Chondrocyte (in vitro differentiated cells): ENCODE measurements around the gene OSBPL8. TPM values are rescaled to one million over a fixed set of nuclear protein-coding genes. Genes with fewer than 3 reads are reported as not detected.

Source experiments
- DNase-seq: peaks from one replicate; pipeline ENCODE4 v3.0.0; 2021; ENCODE audit warnings: mixed read lengths, low spot score
- H3K27ac Mint-ChIP-seq: one replicate; pipeline ENCODE4 v1.8.0; 2021; ENCODE audit warnings: mild to moderate bottlenecking, moderate library complexity, mixed read lengths; ENCODE audit not compliant: unreplicated experiment
- H3K27me3 Mint-ChIP-seq: 2 replicates; pipeline ENCODE4 v1.8.0; 2021; ENCODE audit warnings: low read depth, mixed read lengths
- H3K36me3 Mint-ChIP-seq: 2 replicates; pipeline ENCODE4 v1.8.0; 2021; ENCODE audit warnings: low read depth, mixed read lengths
- H3K4me1 Mint-ChIP-seq: 2 replicates; pipeline ENCODE4 v1.8.0; 2021; ENCODE audit warnings: low read depth, mild to moderate bottlenecking, mixed read lengths
- H3K4me3 Mint-ChIP-seq: one replicate; pipeline ENCODE4 v1.8.0; 2021; ENCODE audit warnings: mild to moderate bottlenecking, moderate library complexity, mixed read lengths; ENCODE audit not compliant: unreplicated experiment
- H3K9me3 Mint-ChIP-seq: 2 replicates; pipeline ENCODE4 v1.8.0; 2021; ENCODE audit warnings: low read depth, mixed read lengths
- total RNA-seq: library from RNA; stranded (reverse); gene quantifications from 3 replicates; pipeline ENCODE4 v1.2.1, GENCODE V29; 2021
- TF ChIP-seq, protein P1 (sequence below): fragments of 200-600 bp; sonication (generic); IDR thresholded peaks from 2 replicates; pipeline ENCODE4 v1.5.0; 2021; ENCODE audit warnings: antibody characterized with exemption, mild to moderate bottlenecking, moderate library complexity

OSBPL8 gene
- total RNA-seq, 1 donor from 2014 or later: 105 TPM

DNA sequence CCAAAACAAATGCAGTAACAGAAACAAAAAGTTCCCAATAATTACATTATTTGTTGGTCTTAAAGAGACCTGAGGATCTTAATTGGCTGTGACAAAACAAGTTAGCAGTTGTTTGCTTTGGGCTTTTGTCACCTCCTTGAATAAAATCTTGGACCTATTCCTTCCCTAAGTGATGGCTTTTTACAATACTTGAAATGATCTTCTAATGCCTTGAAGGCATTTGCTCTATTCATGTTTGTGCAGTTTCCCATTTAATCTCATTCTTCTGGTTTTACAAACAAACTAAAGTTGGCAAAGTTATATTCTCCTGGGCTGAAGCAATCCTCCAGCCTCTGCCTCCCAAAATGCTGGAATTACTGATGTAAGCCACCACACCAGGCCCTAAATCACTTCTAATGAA is 98.8 kb downstream of the OSBPL8 start:
- Mint-ChIP-seq H3K9me3 (no peaks in the 10 kb centered on the region), H3K27ac (peak overlapping the region; percentile 25), H3K36me3 (no peaks in the 10 kb centered on the region), H3K4me1 (peaks cover 36% of the 10 kb centered on the region), H3K27me3 (no peaks in the 10 kb centered on the region), H3K4me3 (no peak overlapping the region)
- TF ChIP-seq, protein P1, sequence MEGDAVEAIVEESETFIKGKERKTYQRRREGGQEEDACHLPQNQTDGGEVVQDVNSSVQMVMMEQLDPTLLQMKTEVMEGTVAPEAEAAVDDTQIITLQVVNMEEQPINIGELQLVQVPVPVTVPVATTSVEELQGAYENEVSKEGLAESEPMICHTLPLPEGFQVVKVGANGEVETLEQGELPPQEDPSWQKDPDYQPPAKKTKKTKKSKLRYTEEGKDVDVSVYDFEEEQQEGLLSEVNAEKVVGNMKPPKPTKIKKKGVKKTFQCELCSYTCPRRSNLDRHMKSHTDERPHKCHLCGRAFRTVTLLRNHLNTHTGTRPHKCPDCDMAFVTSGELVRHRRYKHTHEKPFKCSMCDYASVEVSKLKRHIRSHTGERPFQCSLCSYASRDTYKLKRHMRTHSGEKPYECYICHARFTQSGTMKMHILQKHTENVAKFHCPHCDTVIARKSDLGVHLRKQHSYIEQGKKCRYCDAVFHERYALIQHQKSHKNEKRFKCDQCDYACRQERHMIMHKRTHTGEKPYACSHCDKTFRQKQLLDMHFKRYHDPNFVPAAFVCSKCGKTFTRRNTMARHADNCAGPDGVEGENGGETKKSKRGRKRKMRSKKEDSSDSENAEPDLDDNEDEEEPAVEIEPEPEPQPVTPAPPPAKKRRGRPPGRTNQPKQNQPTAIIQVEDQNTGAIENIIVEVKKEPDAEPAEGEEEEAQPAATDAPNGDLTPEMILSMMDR: no peak
- DNase-seq: no peak

DNA sequence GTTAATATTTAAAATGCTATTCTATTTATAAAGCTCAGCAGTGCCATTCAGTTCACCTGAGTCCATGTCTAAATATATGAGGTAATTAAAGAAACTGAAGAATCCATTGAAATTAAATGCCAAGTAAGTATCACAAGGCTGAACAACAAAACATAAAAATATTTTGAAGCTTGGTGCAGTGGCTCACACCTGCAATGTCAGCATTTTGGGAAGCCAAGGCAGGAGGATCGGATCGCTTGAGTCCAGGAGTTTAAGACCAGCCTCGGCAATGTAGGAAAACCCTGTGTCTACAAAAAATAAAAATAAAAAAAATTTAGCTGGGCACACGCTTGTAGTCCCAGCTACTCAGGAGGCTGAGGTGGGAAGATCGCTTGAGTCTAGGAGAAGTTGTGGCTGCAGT is 101.8 kb downstream of the OSBPL8 start:
- Mint-ChIP-seq H3K4me3 (no peak overlapping the region), H3K4me1 (peaks cover 28% of the 10 kb centered on the region), H3K36me3 (no peaks in the 10 kb centered on the region), H3K9me3 (no peaks in the 10 kb centered on the region), H3K27me3 (no peaks in the 10 kb centered on the region), H3K27ac (no peak overlapping the region)
- TF ChIP-seq, protein P1: no peak
- no peak for DNase-seq

DNA sequence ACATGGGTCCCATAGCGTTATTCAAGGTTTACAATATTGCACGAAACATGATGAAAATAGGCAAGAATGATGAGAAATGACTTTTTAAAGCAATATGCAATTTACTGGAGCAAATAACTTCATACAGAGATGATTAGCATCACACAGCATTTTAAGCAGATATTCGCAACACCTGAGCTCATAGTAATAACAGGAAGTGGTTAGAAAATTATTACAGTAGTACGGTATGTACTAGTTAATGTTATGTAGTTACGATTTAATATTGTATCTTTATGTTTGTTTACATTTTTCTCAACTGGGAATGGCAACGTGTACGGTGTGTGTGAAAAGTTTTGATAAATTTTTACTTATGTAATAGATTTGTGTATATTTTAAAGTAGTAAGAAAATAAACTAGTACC is 102.6 kb downstream of the OSBPL8 start:
- Mint-ChIP-seq H3K27ac (no peak overlapping the region), H3K9me3 (no peaks in the 10 kb centered on the region), H3K4me3 (no peak overlapping the region), H3K27me3 (no peaks in the 10 kb centered on the region), H3K36me3 (no peaks in the 10 kb centered on the region), H3K4me1 (peaks cover 20% of the 10 kb centered on the region)
- TF ChIP-seq, protein P1: no peak
- DNase-seq: no peak

DNA sequence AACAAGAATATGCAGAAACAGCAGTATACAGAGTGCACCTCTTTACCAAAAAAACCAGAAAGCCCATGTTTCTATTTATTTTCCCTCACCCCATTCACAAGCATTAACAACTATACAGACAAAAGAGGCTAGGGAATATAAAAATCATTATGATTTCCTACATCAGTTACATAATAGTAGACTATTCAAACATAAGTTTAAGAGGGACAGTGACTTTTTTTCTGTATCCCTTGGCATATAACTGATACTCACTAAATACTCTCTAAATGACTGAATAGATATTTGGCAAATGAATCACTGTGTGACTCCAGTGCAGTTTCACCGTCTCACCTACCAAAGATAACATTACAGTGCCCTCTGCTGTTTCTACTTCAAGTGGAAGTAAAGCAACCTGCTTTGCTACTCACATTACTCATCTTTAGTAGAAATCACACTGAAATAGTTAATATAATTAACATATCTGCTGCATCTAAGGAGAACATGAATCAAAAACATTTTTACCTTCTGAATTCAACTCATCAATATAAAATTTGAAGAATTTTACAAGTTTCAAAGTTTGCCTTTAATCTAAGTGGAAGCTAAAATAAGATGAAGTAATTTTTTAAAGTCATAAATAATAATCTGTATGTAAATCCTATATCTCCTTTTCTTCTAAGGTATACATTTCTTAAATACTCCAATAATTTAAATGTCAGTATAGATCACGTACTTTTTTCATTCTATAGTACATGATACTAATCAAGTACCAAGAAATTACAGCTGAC is 103.8 kb downstream of the OSBPL8 start:
- H3K9me3 Mint-ChIP-seq: no peaks in the 10 kb centered on the region
- H3K27ac Mint-ChIP-seq: peak overlapping the region; percentile 89
- peaks cover 17% of the 10 kb centered on the region for H3K4me1 Mint-ChIP-seq
- TF ChIP-seq, protein P1: peak; percentile 88
- no peaks in the 10 kb centered on the region for H3K27me3 Mint-ChIP-seq
- DNase-seq: no peak
- peaks cover under 1% of the 10 kb centered on the region for H3K36me3 Mint-ChIP-seq
- H3K4me3 Mint-ChIP-seq: no peak overlapping the region

DNA sequence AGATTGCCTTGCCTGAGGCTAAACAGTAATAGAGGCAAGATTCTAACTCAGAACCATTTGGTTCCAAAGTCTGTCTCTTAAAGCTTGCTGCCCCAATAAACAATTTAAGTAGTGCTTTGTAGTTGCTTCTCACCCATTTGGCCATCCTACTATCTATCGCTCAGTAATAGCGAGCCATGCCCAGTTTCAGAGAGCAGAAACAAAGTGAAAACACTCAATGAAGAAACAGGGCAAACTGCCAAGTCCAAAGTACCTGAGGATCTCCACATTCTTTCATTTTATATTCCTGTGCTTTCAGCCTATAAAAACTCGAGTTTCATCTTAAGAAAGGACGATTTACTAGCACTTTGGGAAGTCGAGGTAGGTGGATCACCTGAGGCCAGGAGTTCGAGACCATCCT is 108.0 kb downstream of the OSBPL8 start:
- no peak for DNase-seq
- Mint-ChIP-seq H3K27me3 (no peaks in the 10 kb centered on the region), H3K27ac (no peak overlapping the region), H3K36me3 (peaks cover 4% of the 10 kb centered on the region), H3K4me3 (no peak overlapping the region), H3K4me1 (peaks cover 29% of the 10 kb centered on the region), H3K9me3 (no peaks in the 10 kb centered on the region)
- TF ChIP-seq, protein P1: no peak
